ENCODE measurements around the gene TMEM126A. TPM values are rescaled to one million over a fixed set of nuclear protein-coding genes. Genes with fewer than 3 reads are reported as not detected.
"Not testable (repeated sequence)": the region's sequence is repeated elsewhere in the genome, so short reads cannot be mapped to it uniquely, and the experiment has no call there.

Gene TMEM126A
- 50.7 TPM for total RNA-seq
- 10 to 100 TPM; 31.1 to 41.5 (median 34.8) TPM for polyA plus RNA-seq (ENCODE audit: insufficient read depth in 1 of 8, insufficient read length in 8 of 8, low replicate concordance in 1 of 8)
- long read RNA-seq, donor 1, partial matches to known transcripts = 0 of 6 reads
- long read RNA-seq, donor 1, other reads (novel, unspliced or antisense) = 0 of 6 reads
- long read RNA-seq, donor 2, transcript TMEM126A-203 (4 exons, 656 nt) = major isoform, 6 of 8 reads
- long read RNA-seq, donor 2, partial matches to known transcripts = 0 of 8 reads
- long read RNA-seq, donor 2, other reads (novel, unspliced or antisense) = 0 of 8 reads
- long read RNA-seq, donor 3, transcript TMEM126A-201 (5 exons, 739 nt) = major isoform, 12 of 19 reads
- long read RNA-seq, donor 3, transcript TMEM126A-203 (4 exons, 656 nt) = minor isoform, 7 of 19 reads
- long read RNA-seq, donor 3, partial matches to known transcripts = 0 of 19 reads
- long read RNA-seq, donor 3, other reads (novel, unspliced or antisense) = 0 of 19 reads
- long read RNA-seq, donor 4, transcript TMEM126A-201 (5 exons, 739 nt) = major isoform, 13 of 19 reads
- long read RNA-seq, donor 4, partial matches to known transcripts = 0 of 19 reads
- long read RNA-seq, donor 4, other reads (novel, unspliced or antisense) = 0 of 19 reads
- long read RNA-seq, donor 5, transcript TMEM126A-201 (5 exons, 739 nt) = major isoform, 32 of 49 reads
- long read RNA-seq, donor 5, transcript TMEM126A-203 (4 exons, 656 nt) = minor isoform, 15 of 49 reads
- long read RNA-seq, donor 5, partial matches to known transcripts = 0 of 49 reads
- long read RNA-seq, donor 5, other reads (novel, unspliced or antisense) = 0 of 49 reads
- long read RNA-seq, donor 6, transcript TMEM126A-203 (4 exons, 656 nt) = minor isoform, 22 of 49 reads
- long read RNA-seq, donor 6, transcript TMEM126A-201 (5 exons, 739 nt) = major isoform, 27 of 49 reads
- long read RNA-seq, donor 6, partial matches to known transcripts = 0 of 49 reads
- long read RNA-seq, donor 6, other reads (novel, unspliced or antisense) = 0 of 49 reads
- long read RNA-seq, donor 7, transcript TMEM126A-203 (4 exons, 656 nt) = minor isoform, 7 of 23 reads
- long read RNA-seq, donor 7, transcript TMEM126A-201 (5 exons, 739 nt) = major isoform, 15 of 23 reads
- long read RNA-seq, donor 7, partial matches to known transcripts = 0 of 23 reads
- long read RNA-seq, donor 7, other reads (novel, unspliced or antisense) = 0 of 23 reads
- long read RNA-seq, donor 8, transcript TMEM126A-203 (4 exons, 656 nt) = minor isoform, 10 of 27 reads
- long read RNA-seq, donor 8, transcript TMEM126A-201 (5 exons, 739 nt) = major isoform, 14 of 27 reads
- long read RNA-seq, donor 8, partial matches to known transcripts = 0 of 27 reads
- long read RNA-seq, donor 8, other reads (novel, unspliced or antisense) = 0 of 27 reads
- long read RNA-seq, donor 9, transcript TMEM126A-203 (4 exons, 656 nt) = minor isoform, 5 of 15 reads
- long read RNA-seq, donor 9, transcript TMEM126A-201 (5 exons, 739 nt) = major isoform, 10 of 15 reads
- long read RNA-seq, donor 9, partial matches to known transcripts = 0 of 15 reads
- long read RNA-seq, donor 9, other reads (novel, unspliced or antisense) = 0 of 15 reads
- long read RNA-seq, donor 10, transcript TMEM126A-201 (5 exons, 739 nt) = major isoform, 12 of 22 reads
- long read RNA-seq, donor 10, partial matches to known transcripts = 5 of 22 reads
- long read RNA-seq, donor 10, other reads (novel, unspliced or antisense) = 0 of 22 reads
- long read RNA-seq, donor 11, transcript TMEM126A-203 (4 exons, 656 nt) = minor isoform, 7 of 21 reads
- long read RNA-seq, donor 11, transcript TMEM126A-201 (5 exons, 739 nt) = major isoform, 14 of 21 reads
- long read RNA-seq, donor 11, partial matches to known transcripts = 0 of 21 reads
- long read RNA-seq, donor 11, other reads (novel, unspliced or antisense) = 0 of 21 reads

DNA sequence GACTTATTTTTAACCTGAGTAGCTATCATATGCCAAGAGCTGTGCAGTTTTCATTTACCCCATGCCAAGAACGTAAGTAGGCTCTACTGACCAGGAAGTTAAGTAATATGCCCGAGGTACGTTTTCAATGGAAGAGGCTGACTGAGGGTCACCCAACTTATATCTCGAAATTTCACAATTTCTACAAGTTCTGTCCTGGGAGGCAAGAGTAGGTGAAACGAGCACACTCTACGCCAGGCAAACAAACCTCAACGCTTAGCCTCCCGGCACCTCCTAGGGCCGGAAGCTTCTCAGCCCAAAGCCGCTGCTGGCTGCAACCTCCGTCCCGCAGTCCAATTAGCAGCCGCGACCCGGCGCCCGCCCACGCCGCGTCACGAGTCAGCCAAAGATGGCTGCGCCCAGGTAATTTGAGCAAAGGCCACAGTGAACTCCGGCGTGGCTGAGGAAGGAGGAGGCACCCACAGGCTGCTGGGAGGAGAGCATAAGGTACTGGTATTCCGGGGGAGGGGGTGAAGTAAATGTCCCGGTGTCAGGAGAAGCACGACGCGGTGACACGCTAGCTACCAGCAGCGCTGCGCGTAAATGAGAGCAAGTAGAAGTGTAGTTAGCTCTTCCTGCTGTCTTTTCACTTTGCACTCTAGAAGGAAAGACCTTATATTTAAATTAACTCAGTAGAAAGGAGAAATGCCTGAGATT is at the start of gene TMEM126A:
Gene TMEM126A (plus strand): TSS at position 364 of the 696 bp plus-strand sequence. CDS start 2,289 bp downstream, outside the sequence.
- peak; percentile 95 for DNase-seq
- Histone ChIP-seq H3K27ac (ENCODE audit: low read length) (peak within 1 kb of the TSS; percentile 88), H3K36me3 (ENCODE audit: control insufficient read depth, insufficient read depth, low read length) (peaks cover 2% of the 10 kb centered on the region), H3K4me1 (ENCODE audit: control insufficient read depth, insufficient read depth, low read length) (peaks cover 10% of the 10 kb centered on the region), H3K4me3 (ENCODE audit: low read length) (peak within 1 kb of the TSS; percentile 90), H3K27me3 (ENCODE audit: control insufficient read depth, insufficient read depth, low read length) (no peaks in the 10 kb centered on the region), H3K9me3 (replicated peaks; ENCODE audit: control insufficient read depth, low read depth, low read length) (no peaks in the 10 kb centered on the region)
- under 1% methylated on average over 25 of the region's 33 CpGs for WGBS (ENCODE audit: insufficient coverage)

DNA sequence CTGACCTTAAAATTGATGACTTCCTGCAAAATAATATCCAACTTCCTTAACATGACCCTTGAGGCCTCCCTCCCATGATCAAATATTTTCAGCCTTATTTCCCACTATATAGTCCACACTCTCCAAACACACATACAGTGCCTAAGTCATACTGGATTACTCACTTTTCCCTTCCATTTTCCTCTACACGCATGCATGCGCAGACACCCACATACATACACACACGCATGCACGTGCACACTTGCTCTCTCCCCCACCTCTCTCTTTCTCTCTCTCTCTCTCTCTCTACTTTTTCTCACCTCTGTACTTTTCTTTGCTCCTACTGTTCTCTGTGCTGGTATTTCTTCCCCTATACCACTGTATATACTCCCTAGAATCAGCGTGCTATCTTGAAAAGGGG is 48.7 kb upstream of the TMEM126A start:
- H3K36me3 ChIP-seq (ENCODE audit: control insufficient read depth, insufficient read depth, low read length) = no peaks in the 10 kb centered on the region
- no peaks in the 10 kb centered on the region for H3K27me3 ChIP-seq (ENCODE audit: control insufficient read depth, insufficient read depth, low read length)
- peak; percentile 39 for DNase-seq
- H3K27ac ChIP-seq (ENCODE audit: low read length) = no peak overlapping the region
- H3K4me1 ChIP-seq (ENCODE audit: control insufficient read depth, insufficient read depth, low read length) = no peaks in the 10 kb centered on the region
- no peaks in the 10 kb centered on the region for H3K9me3 ChIP-seq (replicated peaks; ENCODE audit: control insufficient read depth, low read depth, low read length)
- H3K4me3 ChIP-seq (ENCODE audit: low read length) = no peak overlapping the region
- 53% methylated on average over 4 of the region's 5 CpGs for WGBS (ENCODE audit: insufficient coverage)

GRCh38 chr11:85602526-85603213 is 45.1 kb upstream of the TMEM126A start:
- no peak overlapping the region for H3K27ac ChIP-seq (ENCODE audit: low read length)
- no peak for DNase-seq
- no peaks in the 10 kb centered on the region for H3K36me3 ChIP-seq (ENCODE audit: control insufficient read depth, insufficient read depth, low read length)
- H3K27me3 ChIP-seq (ENCODE audit: control insufficient read depth, insufficient read depth, low read length) = no peaks in the 10 kb centered on the region
- WGBS (ENCODE audit: insufficient coverage) = no CpG with 5 or more reads among the region's 2 CpGs
- H3K9me3 ChIP-seq (replicated peaks; ENCODE audit: control insufficient read depth, low read depth, low read length) = no peaks in the 10 kb centered on the region
- H3K4me3 ChIP-seq (ENCODE audit: low read length) = no peak overlapping the region
- no peaks in the 10 kb centered on the region for H3K4me1 ChIP-seq (ENCODE audit: control insufficient read depth, insufficient read depth, low read length)

DNA sequence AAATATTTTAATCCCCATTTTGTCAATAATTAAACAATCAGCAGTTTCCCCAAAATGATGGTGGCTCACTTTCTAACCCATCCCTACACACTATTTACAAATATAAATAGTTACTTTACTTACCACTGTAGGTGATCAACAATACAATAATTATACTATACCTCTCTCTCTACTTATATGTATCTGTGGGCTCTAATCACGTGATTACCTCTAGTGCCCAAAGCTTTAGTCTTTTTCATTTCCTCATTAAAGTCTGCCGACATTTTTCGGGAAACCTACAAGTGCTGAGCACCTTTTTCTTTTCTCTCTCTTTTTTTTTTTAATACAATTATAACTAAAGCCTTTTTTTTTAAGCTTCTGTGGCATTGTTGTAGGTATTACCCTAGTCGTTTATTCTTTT is 44.5 kb upstream of the TMEM126A start:
- whole genome bisulfite sequencing (ENCODE audit: insufficient coverage) = 74% methylated on average over 2 of the region's 4 CpGs

GRCh38 chr11:85606237-85606636 is 41.5 kb upstream of the TMEM126A start:
- DNase-seq; H3K36me3 ChIP-seq (ENCODE audit: control insufficient read depth, insufficient read depth, low read length); H3K27me3 ChIP-seq (ENCODE audit: control insufficient read depth, insufficient read depth, low read length); H3K27ac ChIP-seq (ENCODE audit: low read length); H3K9me3 ChIP-seq (replicated peaks; ENCODE audit: control insufficient read depth, low read depth, low read length); H3K4me1 ChIP-seq (ENCODE audit: control insufficient read depth, insufficient read depth, low read length); H3K4me3 ChIP-seq (ENCODE audit: low read length): not testable (repeated sequence)
- no CpG with 5 or more reads among the region's 3 CpGs for WGBS (ENCODE audit: insufficient coverage)

More for the DNA sequence above, 44.5 kb upstream of the TMEM126A start:
- Histone ChIP-seq H3K27ac (ENCODE audit: low read length) (no peak overlapping the region), H3K4me1 (ENCODE audit: control insufficient read depth, insufficient read depth, low read length) (no peaks in the 10 kb centered on the region), H3K4me3 (ENCODE audit: low read length) (no peak overlapping the region), H3K9me3 (replicated peaks; ENCODE audit: control insufficient read depth, low read depth, low read length) (no peaks in the 10 kb centered on the region), H3K36me3 (ENCODE audit: control insufficient read depth, insufficient read depth, low read length) (no peaks in the 10 kb centered on the region), H3K27me3 (ENCODE audit: control insufficient read depth, insufficient read depth, low read length) (no peaks in the 10 kb centered on the region)
- no peak for DNase-seq

- H3K4me3 ChIP-seq (ENCODE audit: low read length); DNase-seq; H3K9me3 ChIP-seq (replicated peaks; ENCODE audit: control insufficient read depth, low read depth, low read length); H3K27me3 ChIP-seq (ENCODE audit: control insufficient read depth, insufficient read depth, low read length); H3K27ac ChIP-seq (ENCODE audit: low read length); H3K36me3 ChIP-seq (ENCODE audit: control insufficient read depth, insufficient read depth, low read length); H3K4me1 ChIP-seq (ENCODE audit: control insufficient read depth, insufficient read depth, low read length): not testable (repeated sequence)
Measured at GRCh38 chr11:85608621-85609020, 39.1 kb upstream of the TMEM126A start.

- not testable (repeated sequence) for H3K27ac ChIP-seq (ENCODE audit: low read length); DNase-seq; H3K36me3 ChIP-seq (ENCODE audit: control insufficient read depth, insufficient read depth, low read length); H3K4me1 ChIP-seq (ENCODE audit: control insufficient read depth, insufficient read depth, low read length); H3K27me3 ChIP-seq (ENCODE audit: control insufficient read depth, insufficient read depth, low read length); H3K9me3 ChIP-seq (replicated peaks; ENCODE audit: control insufficient read depth, low read depth, low read length); H3K4me3 ChIP-seq (ENCODE audit: low read length)
- WGBS (ENCODE audit: insufficient coverage) = 63% methylated on average over 1 of the region's 2 CpGs
Measured at GRCh38 chr11:85609286-85609685, 38.5 kb upstream of the TMEM126A start.

DNA sequence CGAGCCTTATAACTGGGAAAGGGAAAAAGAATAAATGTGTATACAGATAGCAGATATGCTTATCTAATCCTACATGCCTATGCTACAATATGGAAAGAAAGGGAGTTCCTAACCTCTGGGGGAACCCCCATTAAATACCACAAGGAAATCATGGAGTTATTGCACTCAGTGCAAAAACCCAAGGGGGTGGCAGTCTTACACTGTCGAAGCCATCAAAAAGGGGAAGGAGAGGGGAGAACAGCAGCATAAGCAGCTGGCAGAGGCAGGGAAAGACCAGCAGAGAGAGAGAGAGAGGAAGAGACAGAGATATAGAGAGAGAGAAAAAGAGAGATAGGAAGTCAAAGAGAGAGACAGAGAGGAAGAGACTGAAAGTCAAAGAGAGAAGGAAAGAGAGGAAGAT is 36.1 kb upstream of the TMEM126A start:
- not testable (repeated sequence) for H3K27ac ChIP-seq (ENCODE audit: low read length); H3K4me1 ChIP-seq (ENCODE audit: control insufficient read depth, insufficient read depth, low read length); H3K27me3 ChIP-seq (ENCODE audit: control insufficient read depth, insufficient read depth, low read length); H3K36me3 ChIP-seq (ENCODE audit: control insufficient read depth, insufficient read depth, low read length); H3K9me3 ChIP-seq (replicated peaks; ENCODE audit: control insufficient read depth, low read depth, low read length); DNase-seq; H3K4me3 ChIP-seq (ENCODE audit: low read length)
- WGBS (ENCODE audit: insufficient coverage) = 79% methylated on average over 1 of the region's 2 CpGs

All from muscle of leg (tissue), 16 donors.